SK-N-MC (cell line): ENCODE data around the gene INSYN2B.

Source experiments
- FOXP2 ChIP-seq: optimal IDR thresholded peaks from 2 replicates; pipeline ENCODE3; 2011; ENCODE audit warnings: mild to moderate bottlenecking, moderate library complexity; ENCODE audit not compliant: insufficient read depth; ENCODE audit errors: extremely low read length, control extremely low read depth
- POLR2AphosphoS5 ChIP-seq: IDR thresholded peaks from 2 replicates; pipeline ENCODE4 v1.6.1; 2012; ENCODE audit warnings: mild to moderate bottlenecking, low read depth, low read length, borderline replicate concordance

DNA sequence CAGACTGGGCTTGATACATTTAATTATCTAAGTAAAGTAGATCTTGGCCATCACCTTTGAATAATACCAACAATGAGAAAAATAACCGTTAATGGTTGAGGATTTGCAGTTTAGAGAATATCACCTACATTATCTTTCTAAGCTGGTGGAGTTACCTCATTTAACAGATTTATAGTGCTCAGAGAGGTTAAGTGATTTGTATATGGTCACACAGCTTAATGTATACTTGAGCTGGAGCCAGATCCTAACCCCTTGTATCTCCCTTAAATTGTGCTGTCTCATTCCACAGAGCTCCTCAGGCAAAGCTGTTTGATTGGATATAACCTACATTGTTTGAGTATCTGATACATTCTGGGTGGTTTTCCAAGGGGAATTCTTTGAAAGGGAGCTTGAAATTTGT, 57.8 kb downstream of the INSYN2B start:
- TF ChIP-seq FOXP2 (no peak), POLR2AphosphoS5 (no peak)
